Lower lobe of right lung (tissue), 2 donors: ENCODE data around the gene PLXNA4. TPM values are rescaled to one million over a fixed set of nuclear protein-coding genes. Genes with fewer than 3 reads are reported as not detected.

ENCODE experiments used
- ATAC-seq, 2 donors: fragments of 200-7000 bp; cut with Tn5 transposase; one replicate each; pipeline ENCODE4 v1.9.1; 2020 to 2022; ENCODE audit warnings: mild to moderate bottlenecking in 2 of 2, moderate library complexity in 2 of 2
- DNase-seq: peaks from one replicate; pipeline ENCODE4 v3.0.0-alpha.2; 2020
- H3K27ac ChIP-seq: fragments of 200-600 bp; one replicate; pipeline ENCODE4 v1.8.0; 2022
- H3K27me3 ChIP-seq: fragments of 200-600 bp; one replicate; pipeline ENCODE4 v1.8.0; 2022; ENCODE audit warnings: low read depth
- H3K36me3 ChIP-seq: fragments of 200-600 bp; one replicate; pipeline ENCODE4 v1.8.0; 2022; ENCODE audit warnings: mild to moderate bottlenecking
- H3K4me1 ChIP-seq: fragments of 200-600 bp; one replicate; pipeline ENCODE4 v1.8.0; 2022
- H3K4me3 ChIP-seq: fragments of 200-600 bp; one replicate; pipeline ENCODE4 v1.8.0; 2022; ENCODE audit warnings: mild to moderate bottlenecking
- H3K9me3 ChIP-seq: fragments of 200-600 bp; one replicate; pipeline ENCODE4 v1.8.0; 2022
- intact Hi-C: fragments of 100-400 bp; cut with DNase I; formaldehyde crosslinking; loops from one replicate; pipeline ENCODE4 v1.11.0; 2022
- total RNA-seq: library from RNA; stranded (reverse); fragmentation: NEBNext Ultra II Directional; extraction: Animal tissue kit (Norgen Biotek cat#: 25700); gene quantifications from one replicate; pipeline ENCODE4 v1.2.1, GENCODE V29; 2021
- TF ChIP-seq, protein P1 (sequence below): fragments of 200-600 bp; IDR thresholded peaks from one replicate; pipeline ENCODE4 v1.8.0; 2022; ENCODE audit warnings: antibody characterized with exemption, mild to moderate bottlenecking
- donor health status: DM: no; HTN: yes; CAD: no; lungs with severe emphysema.

Gene PLXNA4
- total RNA-seq, 1 donor from 2014 or later, result 4.3 TPM

DNA sequence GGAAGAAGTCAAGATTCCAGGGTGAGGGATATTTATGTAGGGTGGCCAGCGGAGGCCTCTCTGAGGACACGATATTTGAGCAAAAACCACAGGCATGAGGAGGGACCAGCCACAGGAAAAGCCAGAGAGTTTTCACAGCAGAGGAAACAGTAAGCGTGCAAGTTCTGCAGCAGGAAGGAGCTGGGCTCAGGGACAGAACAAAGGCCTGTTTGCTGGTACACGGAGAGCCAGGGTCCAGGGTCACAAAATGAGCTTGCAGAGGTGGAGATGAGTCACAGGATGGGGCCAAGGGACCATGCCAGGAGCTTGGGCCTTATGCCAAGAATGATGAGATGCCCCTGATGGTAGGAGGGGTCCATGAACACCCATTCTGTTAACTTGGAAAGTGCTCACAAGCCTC is 283.5 kb downstream of the PLXNA4 start:
- H3K27ac ChIP-seq, result no peak overlapping the region
- no peaks in the 10 kb centered on the region for H3K9me3 ChIP-seq
- no peak overlapping the region for H3K4me3 ChIP-seq
- no peaks in the 10 kb centered on the region for H3K36me3 ChIP-seq
- TF ChIP-seq, protein P1, sequence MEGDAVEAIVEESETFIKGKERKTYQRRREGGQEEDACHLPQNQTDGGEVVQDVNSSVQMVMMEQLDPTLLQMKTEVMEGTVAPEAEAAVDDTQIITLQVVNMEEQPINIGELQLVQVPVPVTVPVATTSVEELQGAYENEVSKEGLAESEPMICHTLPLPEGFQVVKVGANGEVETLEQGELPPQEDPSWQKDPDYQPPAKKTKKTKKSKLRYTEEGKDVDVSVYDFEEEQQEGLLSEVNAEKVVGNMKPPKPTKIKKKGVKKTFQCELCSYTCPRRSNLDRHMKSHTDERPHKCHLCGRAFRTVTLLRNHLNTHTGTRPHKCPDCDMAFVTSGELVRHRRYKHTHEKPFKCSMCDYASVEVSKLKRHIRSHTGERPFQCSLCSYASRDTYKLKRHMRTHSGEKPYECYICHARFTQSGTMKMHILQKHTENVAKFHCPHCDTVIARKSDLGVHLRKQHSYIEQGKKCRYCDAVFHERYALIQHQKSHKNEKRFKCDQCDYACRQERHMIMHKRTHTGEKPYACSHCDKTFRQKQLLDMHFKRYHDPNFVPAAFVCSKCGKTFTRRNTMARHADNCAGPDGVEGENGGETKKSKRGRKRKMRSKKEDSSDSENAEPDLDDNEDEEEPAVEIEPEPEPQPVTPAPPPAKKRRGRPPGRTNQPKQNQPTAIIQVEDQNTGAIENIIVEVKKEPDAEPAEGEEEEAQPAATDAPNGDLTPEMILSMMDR, result no peak
- ATAC-seq (no peak), DNase-seq (no peak)
- intact Hi-C loops, result no loop called here
- no peaks in the 10 kb centered on the region for H3K4me1 ChIP-seq
- H3K27me3 ChIP-seq, result no peaks in the 10 kb centered on the region

DNA sequence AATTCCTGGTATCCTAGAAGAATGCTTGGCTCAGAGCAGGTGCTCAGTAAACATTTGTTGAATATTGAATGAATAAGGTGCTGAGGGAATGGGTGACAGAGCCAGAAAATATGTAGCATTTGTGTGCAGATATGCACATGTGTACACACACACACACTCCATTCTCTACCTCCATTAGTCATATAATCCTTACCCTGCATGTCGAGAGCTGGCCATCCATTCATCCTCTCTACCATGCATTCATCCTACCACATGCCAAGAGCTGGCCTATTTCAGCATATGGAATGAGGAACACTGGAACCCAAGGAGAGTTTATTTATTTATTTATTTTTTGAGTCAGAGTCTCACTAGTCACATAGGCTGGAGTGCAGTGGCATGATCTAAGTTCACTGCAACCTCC is 284.8 kb downstream of the PLXNA4 start:
- ATAC-seq, result no peak
- Histone ChIP-seq H3K4me3 (no peak overlapping the region), H3K27me3 (no peaks in the 10 kb centered on the region), H3K4me1 (no peaks in the 10 kb centered on the region), H3K9me3 (no peaks in the 10 kb centered on the region), H3K36me3 (no peaks in the 10 kb centered on the region), H3K27ac (no peak overlapping the region)
- no peak for DNase-seq
- TF ChIP-seq, protein P1, result no peak
- intact Hi-C loops, result no loop called here

DNA sequence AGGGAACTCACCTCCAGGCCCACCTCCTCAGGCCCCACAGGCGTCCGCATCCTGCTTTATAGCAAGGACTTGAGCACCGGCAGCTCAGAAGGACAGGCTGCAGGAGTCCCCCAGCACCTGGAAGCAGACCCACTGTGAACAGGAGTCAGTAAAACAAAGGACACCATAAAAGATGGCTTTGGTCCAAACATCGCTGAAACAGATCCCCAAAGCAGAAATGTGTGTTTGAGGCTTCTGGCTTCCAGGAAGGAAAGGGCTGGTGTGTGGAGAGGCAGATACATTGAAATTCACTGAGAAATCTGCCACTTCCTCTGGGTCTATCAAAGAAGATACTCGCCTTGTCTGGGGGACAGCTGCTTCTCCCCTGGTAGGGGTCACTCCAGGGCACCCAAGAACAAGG is 286.2 kb downstream of the PLXNA4 start:
- DNase-seq, result no peak
- Histone ChIP-seq H3K27ac (no peak overlapping the region), H3K9me3 (no peaks in the 10 kb centered on the region), H3K4me1 (no peaks in the 10 kb centered on the region), H3K36me3 (no peaks in the 10 kb centered on the region), H3K27me3 (no peaks in the 10 kb centered on the region), H3K4me3 (no peak overlapping the region)
- intact Hi-C loops, result no loop called here
- ATAC-seq, result no peak
- TF ChIP-seq, protein P1, result no peak

DNA sequence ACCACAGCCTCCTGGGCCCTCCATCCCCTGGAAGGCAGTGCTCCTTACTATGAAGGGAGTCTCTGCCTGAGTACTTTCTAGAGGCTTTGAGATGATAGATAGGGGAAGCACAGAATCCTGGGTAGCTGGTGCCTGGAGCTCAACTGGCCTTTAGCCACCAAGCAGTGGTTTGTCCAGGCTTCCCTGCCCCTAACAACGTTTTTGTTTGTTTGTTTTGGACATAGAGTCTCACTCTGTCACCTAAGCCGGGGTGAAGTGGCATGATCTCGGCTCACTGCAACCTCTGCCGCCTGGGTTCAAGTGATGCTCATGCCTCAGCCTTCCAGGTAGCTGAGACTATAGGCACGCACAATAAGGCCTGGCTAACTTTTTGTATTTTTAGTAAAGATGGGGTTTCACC is 289.4 kb downstream of the PLXNA4 start:
- DNase-seq, result no peak

DNA sequence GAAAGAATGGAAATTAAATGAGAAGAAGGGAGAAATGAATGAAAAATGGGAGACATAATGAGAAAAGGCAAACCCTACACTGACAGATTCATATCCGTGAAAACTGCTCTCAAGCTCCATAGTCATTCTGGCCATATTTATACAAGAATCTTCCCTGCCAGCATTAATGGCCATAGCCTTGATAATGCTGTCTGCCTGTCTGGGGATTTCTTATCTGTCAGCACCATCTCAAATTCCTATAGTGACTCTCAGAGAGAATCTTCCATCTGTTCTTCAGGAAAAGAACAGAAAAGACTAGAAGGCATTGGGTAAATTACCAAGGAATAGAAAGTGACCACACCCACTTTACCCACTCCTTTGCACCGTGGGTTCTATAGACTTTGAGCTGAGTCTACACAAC is 295.9 kb downstream of the PLXNA4 start:
- Histone ChIP-seq H3K27me3 (no peaks in the 10 kb centered on the region), H3K9me3 (no peaks in the 10 kb centered on the region), H3K27ac (no peak overlapping the region), H3K36me3 (no peaks in the 10 kb centered on the region), H3K4me1 (no peaks in the 10 kb centered on the region), H3K4me3 (no peak overlapping the region)
- intact Hi-C loops, result no loop called here
- ATAC-seq (no peak), DNase-seq (no peak)
- TF ChIP-seq, protein P1, result no peak

More for the DNA sequence above, 289.4 kb downstream of the PLXNA4 start:
- Histone ChIP-seq H3K27ac (no peak overlapping the region), H3K4me1 (no peaks in the 10 kb centered on the region), H3K27me3 (no peaks in the 10 kb centered on the region), H3K4me3 (no peak overlapping the region), H3K9me3 (no peaks in the 10 kb centered on the region), H3K36me3 (no peaks in the 10 kb centered on the region)
- TF ChIP-seq, protein P1, result no peak
- intact Hi-C loops, result no loop called here
- ATAC-seq, result no peak

DNA sequence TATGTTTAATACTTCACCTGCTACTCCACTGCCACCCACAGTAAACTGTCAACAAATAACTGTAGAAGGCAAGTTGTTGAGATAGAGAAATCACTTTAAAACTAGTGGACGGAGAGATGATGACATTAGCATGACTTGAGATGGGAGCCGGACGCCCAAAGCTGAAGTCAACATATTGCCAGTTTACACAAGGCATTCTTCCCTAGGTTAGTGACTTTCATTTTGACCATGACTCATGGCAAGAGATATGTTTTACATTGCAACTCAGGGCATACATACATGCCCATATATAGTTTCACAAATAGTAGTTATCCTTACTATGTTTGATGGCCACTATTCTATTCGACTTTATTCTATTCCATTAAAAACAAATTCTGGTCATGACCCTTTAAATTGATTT is 296.6 kb downstream of the PLXNA4 start:
- no peak for ATAC-seq
- no peak for DNase-seq
- TF ChIP-seq, protein P1, result no peak
- H3K4me1 ChIP-seq, result no peaks in the 10 kb centered on the region
- no peaks in the 10 kb centered on the region for H3K27me3 ChIP-seq
- intact Hi-C loops, result no loop called here
- H3K4me3 ChIP-seq, result no peak overlapping the region
- H3K36me3 ChIP-seq, result no peaks in the 10 kb centered on the region
- H3K27ac ChIP-seq, result no peak overlapping the region
- no peaks in the 10 kb centered on the region for H3K9me3 ChIP-seq
